Measurements from ENCODE around the gene TRAF2.

GRCh38 chr9:136896027-136896426 lies 9.7 kb downstream of the TRAF2 start:
- TF ChIP-seq GATA2 (IDR thresholded peaks at IDR 0.05; ENCODE audit: low read depth, low read length) = no peak
- TF ChIP-seq GATA3 (IDR thresholded peaks at IDR 0.05; ENCODE audit: low read depth, low read length) = no peak

Measured in SH-SY5Y (cell line).